HG02885 (cell line): ENCODE data around the gene MEAF6.

ENCODE experiments used
- ATAC-seq: cut with Tn5 transposase; IDR thresholded peaks from one replicate; pipeline ENCODE4 v1.9.1; 2021; ENCODE audit warnings: mild to moderate bottlenecking; ENCODE audit not compliant: unreplicated experiment, poor library complexity

MEAF6 gene

DNA sequence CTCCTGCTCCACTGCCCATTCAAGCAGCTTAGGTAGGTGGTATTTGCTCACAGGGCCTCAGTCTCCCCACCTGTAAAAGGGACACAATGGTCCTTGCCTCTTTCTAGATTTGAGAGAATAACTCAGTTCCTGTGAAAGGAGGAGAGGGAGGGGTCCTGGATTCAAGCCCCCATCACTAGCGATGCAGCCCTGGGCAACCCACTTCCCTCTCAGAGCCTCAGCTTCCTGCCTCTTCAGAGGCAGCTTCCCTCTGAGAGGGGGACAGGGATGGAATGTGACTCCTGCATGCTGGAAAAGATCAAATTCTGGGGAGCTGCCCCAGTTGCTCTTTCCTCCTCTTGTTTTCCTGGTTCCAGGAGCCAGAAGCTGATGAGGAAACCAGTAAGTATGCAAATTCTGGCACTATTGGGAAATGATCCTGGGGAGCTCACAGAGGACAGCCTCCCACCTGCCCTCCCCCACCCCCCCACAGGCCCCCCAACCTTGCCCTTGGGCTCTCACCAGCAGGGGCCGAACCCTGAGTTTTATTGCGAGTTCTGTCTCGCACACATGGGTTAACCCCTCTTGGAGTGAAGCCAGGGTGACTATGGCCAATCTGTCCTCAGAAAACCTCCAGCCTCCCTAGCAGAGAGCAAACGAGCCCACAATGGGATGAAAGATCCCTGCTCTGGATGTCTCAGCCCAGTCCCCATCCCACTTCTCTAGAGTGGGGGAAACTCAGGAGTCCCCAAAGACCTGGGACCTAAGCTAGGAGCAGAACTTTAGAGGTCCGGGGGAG is 28.5 kb downstream of the MEAF6 start:
- no peak for ATAC-seq

DNA sequence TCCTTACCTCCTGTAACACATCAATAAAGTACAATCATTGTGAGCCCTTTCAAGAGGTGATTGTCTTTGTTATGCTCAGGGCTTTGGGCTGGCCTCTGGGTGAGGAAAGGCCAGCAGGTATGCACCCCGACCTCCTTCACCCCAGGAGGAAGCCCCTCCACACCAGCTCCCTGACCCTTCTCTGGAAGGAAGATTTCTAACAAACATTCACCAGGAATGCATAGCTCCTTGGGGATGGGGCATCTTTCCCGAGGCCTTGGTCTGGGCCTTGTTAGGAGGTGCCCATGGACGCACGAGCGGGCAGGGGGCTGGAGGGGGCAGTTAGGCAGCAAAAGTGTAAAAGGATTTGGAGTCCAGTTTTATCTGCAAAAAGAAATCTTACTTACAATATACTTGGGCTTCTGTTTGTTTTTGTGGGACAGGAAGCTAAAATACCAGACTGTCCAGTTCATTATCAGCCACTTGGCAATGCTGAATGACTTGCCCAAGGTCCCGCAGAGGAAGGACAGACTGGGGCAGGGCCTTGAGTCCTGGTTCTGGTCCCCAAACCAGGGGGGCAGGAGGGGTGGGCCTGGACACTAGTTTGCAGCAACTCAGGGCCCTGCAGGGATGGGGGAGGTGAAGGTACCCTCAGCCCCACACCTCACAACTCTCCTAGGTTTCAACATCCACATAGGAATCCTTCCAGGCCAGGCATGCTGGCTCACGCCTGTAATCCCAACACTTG is 30.1 kb downstream of the MEAF6 start:
- ATAC-seq: no peak

DNA sequence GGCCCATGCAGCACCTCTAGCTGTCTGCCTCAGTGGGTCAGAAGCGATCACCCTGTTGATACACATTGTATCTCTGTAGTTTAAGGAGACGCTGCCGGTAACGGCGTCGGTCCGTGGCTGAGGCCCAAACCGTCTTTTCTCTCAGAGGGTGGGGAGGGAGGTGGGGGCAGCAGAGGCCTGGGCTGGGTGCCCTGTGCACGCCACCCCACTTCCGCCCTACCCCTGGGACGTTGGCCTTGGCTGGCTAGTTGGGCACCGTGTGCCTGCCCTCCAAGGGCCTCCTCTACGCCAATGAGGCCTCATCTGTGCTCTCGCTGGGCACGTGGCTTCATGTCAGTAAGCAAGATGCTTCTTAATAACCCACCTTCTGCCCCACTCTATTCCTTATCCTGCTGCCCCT is 30.8 kb downstream of the MEAF6 start:
- no peak for ATAC-seq

DNA sequence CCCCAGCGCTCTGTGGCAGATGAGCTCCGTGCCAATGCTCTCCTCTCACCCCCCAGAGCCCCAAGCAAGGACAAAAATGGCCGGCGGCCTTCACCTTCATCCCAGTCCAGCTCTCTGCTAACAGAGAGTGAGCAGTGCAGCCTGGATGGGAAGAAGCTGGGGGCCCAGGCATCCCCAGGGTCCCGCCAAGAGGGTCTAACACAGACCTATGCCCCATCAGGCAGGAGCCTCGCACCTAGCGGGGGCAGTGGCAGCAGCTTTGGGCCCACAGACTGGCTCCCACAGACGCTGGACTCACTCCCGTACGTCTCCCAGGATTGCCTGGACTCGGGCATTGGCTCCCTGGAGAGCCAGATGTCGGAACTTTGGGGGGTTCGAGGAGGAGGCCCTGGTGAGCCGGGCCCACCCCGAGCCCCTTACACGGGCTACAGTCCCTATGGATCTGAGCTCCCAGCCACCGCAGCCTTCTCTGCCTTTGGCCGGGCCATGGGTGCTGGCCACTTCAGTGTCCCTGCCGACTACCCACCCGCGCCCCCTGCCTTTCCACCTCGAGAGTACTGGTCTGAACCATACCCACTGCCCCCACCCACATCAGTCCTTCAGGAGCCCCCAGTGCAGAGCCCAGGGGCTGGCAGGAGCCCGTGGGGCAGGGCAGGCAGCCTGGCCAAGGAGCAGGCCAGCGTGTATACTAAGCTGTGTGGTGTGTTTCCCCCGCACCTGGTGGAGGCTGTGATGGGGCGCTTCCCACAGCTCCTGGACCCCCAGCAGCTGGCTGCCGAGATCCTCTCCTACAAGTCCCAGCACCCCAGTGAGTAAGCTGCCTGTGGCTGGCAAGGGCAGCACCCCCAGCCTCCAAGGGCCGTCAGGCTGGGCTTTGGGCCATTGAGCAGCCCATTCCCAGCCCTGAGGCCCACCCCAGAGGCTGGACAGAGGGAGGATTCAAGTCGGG is 31.5 kb downstream of the MEAF6 start:
- no peak for ATAC-seq

DNA sequence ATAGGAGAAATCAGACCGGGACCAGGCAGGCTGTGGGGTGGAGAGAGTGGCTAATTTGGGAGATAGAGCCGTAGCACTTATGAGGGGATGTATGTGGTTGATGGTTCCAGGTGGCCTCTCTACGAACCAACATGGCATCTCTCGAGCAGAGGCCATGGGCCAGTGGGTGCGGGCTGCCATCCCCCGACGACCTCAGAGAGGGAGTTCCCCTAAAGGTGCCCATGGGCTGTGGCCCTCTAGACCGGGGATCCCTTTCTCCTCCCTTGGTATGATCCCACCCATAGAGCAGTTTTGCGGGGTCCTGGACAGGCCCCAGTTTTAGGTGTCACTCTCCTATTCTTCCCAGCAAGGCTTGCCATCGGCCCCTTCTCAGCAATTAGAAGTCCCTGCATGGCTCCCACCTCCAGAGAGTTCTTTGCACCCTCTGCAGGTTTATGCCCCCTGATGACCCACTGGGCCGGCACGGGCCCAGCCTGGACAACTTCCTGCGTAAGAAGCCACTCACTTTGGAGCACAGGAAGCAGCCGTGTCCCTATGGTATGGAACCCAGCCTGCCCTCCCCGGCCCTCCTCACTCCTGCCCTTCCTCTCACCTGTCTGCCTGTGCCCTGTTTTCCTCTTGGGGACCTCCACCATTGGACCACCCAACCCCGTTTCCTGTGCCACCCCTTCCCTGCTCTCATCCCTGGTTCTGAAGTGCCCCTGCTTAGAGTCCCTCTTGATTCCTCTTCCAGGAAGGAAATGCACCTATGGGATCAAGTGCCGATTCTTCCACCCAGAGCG is 32.4 kb downstream of the MEAF6 start:
- ATAC-seq: no peak

DNA sequence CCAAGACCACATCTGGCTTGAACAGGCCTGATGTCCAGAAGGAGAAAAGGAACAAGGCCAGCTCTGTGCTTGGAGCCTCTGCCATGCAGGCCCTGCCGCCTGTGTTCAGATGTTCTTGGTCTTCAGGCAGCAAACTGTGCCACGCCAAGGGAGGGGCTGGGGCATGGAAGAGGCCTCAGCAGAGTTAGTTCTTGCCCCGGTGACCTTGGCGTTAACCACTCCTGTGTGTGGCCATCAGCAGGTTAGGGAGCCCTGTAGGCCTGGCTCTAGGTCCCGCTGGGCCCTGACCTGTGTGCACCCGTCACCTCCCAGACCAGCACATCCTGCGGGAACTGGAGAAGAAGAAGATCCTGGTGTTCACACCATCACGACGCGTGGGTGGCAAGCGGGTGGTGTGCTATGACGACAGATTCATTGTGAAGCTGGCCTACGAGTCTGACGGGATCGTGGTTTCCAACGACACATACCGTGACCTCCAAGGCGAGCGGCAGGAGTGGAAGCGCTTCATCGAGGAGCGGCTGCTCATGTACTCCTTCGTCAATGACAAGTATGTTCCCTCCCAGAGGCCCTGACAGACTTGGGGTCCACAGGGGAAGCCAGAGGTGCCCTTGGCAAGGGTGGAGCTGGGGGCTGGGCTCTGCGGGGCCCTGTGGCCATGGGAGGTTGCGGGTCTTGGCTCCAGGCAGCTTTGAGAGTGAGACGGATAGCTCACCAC is 33.1 kb downstream of the MEAF6 start:
- no peak for ATAC-seq

DNA sequence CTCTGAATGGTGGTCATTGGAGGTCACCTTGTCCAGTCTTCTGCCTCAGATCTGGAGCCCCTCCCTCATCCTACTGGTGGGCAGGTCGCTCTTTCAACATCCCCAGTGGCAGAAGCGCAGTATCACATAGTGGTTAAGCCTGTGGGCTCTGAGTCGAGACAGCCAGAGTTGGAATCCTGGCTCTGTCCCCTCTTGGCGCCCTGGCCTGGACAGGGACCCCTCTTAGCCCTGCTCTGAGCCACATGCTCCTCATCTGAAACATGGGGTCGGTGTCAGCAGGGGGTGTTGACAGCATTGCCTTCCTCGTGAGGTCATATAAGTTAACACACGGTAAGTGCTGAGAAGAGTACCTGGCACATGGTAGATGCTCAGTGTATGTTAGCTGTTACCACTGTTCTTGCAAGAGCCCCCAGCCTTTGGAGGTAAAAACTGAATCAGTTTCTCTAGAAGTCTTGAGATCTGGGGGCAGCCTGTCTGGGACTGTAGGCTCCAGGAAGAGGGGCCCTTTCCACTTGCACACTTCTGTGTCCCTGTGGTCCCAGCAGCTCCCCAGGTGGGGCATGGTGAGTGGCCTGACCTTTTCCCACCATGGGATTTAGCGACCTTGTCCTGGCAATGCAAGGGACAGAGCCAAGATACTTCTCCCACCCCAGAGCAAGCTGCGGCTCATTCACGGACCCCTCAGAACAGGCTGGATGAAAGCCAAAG is 33.8 kb downstream of the MEAF6 start:
- no peak for ATAC-seq

DNA sequence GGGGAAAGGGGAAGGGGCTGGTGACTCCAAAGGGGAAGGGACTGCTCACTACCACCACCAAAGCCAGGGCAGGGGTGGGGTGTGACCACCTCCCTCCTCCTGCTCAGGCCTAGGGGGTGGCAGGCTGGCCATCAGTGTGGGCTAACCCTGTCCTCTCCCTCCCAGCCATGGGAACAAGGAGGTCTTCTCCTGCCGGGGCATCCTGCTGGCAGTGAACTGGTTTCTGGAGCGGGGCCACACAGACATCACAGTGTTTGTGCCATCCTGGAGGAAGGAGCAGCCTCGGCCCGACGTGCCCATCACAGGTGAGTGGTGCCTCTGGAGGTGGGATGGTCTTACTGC is 34.5 kb downstream of the MEAF6 start:
- ATAC-seq: no peak

DNA sequence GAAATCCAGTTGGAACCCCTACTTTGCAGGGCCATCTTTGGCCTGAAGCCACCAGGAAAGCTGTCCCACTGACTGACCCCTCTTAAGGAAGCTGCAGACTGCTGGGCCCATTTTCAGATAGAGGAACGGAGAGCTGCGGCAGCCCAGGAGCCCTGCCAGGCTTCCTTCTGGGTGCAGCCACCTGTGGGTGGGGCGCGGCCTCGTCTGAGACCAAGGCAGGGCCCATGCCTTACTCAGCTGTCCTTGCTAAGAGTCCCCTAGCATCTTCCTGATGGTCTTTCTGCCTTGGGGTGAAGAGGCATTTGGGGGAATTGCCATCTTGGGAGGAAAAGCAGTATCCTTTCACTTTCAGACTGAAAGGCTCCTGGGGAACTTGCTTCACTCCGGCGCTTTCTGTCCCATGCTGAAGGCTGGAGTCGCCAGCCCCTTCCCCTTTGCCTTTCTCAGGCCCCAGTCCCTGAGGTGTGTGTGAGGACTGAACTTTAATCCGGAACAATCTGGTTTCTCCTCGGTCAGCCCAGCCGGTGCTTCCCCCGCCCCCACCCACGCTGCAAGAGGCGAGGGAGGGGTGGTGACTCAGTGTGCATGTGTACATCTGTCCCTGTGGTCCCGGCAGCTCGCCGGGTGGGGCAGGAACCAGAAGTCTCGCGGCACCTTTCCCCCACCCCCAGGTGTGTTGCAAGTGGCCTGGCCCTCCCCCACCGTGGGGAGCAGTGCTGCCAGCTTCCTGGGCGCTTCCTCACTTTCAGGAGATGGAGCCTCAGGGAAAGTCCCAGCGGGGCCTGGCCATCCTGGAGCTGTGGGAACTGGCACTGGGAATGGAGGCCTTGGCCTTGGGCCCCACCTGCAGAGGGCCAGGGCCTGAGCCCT is 35.1 kb downstream of the MEAF6 start:
- peak; percentile 50 for ATAC-seq

DNA sequence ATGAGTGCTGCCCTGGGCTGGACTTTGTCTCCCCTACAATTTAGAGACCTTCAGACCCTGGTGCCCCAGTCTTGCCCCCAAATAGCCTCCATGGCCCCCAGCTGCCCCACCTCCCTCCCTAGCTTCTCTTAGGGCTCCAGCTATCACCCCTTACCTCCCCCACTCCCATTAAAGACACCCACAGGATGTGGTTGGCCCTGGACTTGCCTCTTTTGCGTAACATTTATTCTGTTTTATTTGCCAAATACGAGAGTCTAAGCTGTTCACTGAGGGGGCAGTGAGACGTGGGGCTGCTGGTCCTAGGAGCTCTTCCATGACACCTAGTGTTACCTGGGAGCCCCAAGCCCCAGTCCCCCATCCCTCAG is 35.7 kb downstream of the MEAF6 start:
- ATAC-seq: no peak

DNA sequence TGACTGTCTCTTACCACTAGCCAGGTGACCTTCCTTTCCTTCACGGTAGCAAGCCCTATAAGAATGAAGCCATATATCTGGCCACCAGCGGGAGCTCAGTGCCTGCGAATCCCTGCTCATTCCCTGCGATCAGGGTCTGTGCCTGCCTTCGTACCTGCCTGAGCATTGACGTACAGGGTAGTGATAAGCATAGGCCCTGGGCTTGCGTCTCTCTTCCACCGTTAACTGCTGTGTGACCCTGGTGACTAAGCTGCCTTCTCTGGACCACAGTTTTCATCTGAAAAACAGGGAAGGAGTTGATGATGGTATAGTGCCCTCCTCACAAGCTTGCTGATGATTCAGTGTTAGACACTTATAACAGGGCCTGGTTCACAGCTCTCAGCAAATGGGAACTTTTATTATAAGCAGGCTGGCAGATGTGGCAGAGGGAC is 36.1 kb downstream of the MEAF6 start:
- no peak for ATAC-seq

DNA sequence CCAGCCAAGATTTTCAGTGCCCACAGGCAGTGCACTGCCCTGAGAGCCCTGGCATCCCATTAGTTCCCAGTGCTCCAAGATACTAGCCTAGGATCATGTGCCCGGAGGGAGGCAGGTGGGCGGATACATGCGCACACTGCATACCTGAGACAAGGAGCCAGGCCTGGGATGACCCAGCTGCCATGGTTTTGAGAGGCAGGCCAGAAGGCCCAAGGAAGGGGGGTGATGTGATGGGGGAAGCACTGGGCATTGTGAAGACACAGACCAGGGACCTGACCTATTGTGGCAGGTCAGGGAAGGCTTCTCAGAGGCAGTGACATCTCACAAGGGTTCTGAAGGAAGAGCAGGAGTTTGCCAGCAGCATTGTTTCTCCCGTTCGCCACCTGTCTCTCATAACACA is 36.6 kb downstream of the MEAF6 start:
- ATAC-seq: no peak

DNA sequence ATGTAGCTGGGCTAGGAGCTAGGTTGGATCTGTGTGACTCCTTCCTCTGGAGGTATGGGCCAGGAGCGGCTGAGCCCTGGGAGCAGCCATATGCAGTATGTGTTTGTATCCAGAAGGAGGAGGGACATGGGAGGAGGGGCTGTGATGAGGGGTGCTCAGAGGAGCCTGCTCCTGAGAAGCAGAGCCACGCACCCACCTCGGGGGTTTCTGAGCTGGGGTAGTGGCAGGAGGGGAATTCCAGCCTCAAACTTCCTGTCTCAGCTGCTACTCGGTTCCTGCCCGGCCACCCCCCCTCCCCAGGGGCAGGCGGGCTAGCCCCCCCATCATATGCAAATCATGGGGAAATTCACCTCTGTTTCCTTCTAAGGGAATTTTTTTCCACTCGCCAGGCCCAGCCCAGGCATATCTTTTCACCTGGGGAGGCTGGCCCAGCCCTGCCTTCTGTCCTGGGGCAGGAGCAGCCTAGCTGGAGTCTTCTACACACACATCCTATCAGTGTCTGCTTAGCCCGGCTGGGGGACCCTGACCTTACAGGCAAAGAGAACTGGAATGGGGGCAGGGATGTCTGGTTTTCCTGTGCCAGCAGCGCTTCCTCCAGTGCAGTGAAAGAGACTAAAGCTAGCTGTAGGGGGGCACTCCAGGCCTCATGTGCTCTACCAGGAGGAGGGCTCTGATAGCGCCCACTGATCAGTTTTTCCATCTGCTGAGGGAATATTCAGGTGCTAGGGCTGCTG is 37.2 kb downstream of the MEAF6 start:
- ATAC-seq: peak; percentile 33

DNA sequence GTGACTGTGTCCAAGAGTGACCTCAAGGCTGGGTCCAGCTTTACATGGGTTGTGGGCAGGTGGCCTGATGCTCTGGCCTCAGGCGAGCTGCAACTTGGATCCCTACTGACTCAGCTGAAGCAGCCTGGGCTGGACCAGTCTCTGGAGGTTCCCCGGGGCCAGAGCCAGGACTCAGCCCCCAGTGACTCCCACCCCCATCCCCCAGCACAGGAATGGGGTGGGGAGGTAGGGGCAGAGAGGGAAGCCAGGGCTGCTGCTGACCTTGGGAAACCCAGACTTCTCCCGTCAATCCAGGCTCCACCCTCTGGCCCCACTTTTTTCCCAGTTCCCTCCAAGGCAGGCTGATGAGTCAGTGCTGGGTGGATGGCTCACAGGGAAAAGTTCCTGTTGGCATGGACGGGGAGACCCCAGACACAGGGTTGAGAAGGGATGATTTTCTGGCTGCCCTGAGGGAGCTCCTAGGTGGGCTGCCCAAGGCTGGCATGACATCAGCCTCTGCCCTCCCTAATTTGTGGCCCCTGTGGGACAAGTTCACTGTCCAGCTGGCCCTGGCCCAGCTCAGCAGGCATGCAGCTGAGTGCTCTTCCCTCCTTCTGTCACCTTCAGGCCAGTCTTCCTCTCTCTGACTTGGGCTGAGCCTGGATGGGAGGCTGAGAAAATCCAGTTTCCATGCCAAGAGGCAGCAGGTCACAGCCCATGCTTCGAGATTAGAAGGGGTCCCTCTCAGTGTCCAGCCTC is 37.9 kb downstream of the MEAF6 start:
- ATAC-seq: no peak

DNA sequence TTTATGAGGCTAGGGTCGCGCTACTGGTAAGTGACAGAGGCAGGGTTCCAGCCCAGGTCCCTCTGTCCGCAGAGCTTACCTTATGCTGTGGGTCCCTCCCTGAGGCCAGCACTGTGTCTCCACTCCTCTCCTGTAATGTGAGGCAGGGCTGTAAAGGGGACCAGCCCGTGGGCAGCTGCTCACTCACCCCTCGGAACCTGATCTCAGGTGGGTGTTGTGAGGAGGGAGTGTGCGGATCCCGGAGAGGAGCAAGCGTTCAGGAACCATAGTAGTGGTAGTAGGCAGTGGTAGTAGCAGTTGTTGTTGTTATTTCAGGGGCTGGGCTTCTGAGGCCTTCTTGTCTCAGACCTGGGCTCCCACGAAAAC is 38.5 kb downstream of the MEAF6 start:
- no peak for ATAC-seq

DNA sequence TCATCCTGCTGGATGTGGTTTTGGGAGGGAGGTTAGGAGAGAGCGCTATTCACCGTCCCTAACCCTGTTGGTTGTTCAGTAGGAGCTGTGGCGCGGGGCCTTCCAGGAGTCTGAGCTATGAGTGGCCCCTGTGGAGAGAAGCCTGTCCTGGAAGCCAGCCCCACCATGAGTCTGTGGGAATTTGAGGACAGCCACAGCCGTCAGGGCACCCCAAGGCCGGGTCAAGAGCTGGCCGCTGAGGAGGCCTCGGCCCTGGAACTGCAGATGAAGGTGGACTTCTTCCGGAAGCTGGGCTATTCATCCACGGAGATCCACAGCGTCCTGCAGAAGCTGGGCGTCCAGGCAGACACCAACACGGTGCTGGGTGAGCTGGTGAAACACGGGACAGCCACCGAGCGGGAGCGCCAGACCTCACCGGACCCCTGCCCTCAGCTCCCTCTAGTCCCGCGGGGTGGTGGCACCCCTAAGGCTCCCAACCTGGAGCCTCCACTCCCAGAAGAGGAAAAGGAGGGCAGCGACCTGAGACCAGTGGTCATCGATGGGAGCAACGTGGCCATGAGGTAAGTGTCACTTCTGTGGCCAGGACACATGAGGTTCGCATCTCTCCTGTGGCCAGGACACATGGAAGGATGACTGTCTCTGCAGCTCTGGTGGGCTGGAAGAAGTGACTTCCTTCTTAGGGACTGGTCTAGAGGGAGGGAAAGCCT is 39.0 kb downstream of the MEAF6 start:
- ATAC-seq: no peak
